H9 (cell line): ENCODE results near the gene LUZP2. TPM values are rescaled to one million over a fixed set of nuclear protein-coding genes. Genes with fewer than 3 reads are reported as not detected.
A peak's percentile ranks its signal among the peaks of the same experiment; 100 is the strongest.

ENCODE experiments used
- DNase-seq: peaks from one replicate; pipeline ENCODE4 v3.0.0-alpha.2; 2017
- H2AFZ ChIP-seq: one replicate; pipeline ENCODE4 v1.6.1; 2013; ENCODE audit warnings: mild to moderate bottlenecking, low read length, control low read depth, moderate library complexity
- H2AK5ac ChIP-seq: 2 replicates; pipeline ENCODE4 v1.6.1; 2013; ENCODE audit warnings: low read length, control low read depth, mixed read lengths; ENCODE audit not compliant: insufficient read length
- H2BK120ac ChIP-seq: one replicate; pipeline ENCODE4 v1.6.1; 2013; ENCODE audit warnings: low read depth, mild to moderate bottlenecking, low read length, control low read depth, inconsistent platforms; ENCODE audit not compliant: poor library complexity, severe bottlenecking
- H2BK12ac ChIP-seq: 2 replicates; pipeline ENCODE4 v1.6.1; 2013; ENCODE audit warnings: low read length, control low read depth, mixed read lengths, low read depth; ENCODE audit not compliant: insufficient read length
- H2BK15ac ChIP-seq: 2 replicates; pipeline ENCODE4 v1.6.1; 2013; ENCODE audit warnings: low read depth, low read length, control low read depth
- H2BK20ac ChIP-seq: one replicate; pipeline ENCODE4 v1.6.1; 2013; ENCODE audit warnings: low read depth, mild to moderate bottlenecking, low read length, control low read depth, inconsistent platforms; ENCODE audit not compliant: poor library complexity, severe bottlenecking
- H2BK5ac ChIP-seq: 2 replicates; pipeline ENCODE4 v1.6.1; 2013; ENCODE audit warnings: low read length, control low read depth, mixed read lengths; ENCODE audit not compliant: insufficient read length
- H3K14ac ChIP-seq: 2 replicates; pipeline ENCODE4 v1.6.1; 2013; ENCODE audit warnings: low read length, control low read depth; ENCODE audit not compliant: insufficient read depth
- H3K18ac ChIP-seq: 2 replicates; pipeline ENCODE4 v1.6.1; 2013; ENCODE audit warnings: low read depth, mild to moderate bottlenecking, mixed read lengths, low read length, control low read depth; ENCODE audit not compliant: insufficient read length
- H3K23ac ChIP-seq: 2 replicates; pipeline ENCODE4 v1.6.1; 2013; ENCODE audit warnings: low read length, control low read depth, mixed read lengths, low read depth; ENCODE audit not compliant: insufficient read length
- H3K23me2 ChIP-seq: 2 replicates; pipeline ENCODE4 v1.6.1; 2013; ENCODE audit warnings: low read depth, mild to moderate bottlenecking, mixed read lengths, low read length, control low read depth; ENCODE audit not compliant: insufficient read length, poor library complexity, severe bottlenecking
- H3K27ac ChIP-seq: 2 replicates; pipeline ENCODE4 v1.5.1; 2013; ENCODE audit warnings: low read length, control low read depth, mixed read lengths, low read depth; ENCODE audit not compliant: insufficient read length
- H3K27me3 ChIP-seq: 2 replicates; pipeline ENCODE4 v1.6.1; 2013; ENCODE audit warnings: low read length, control low read depth, inconsistent platforms; ENCODE audit not compliant: insufficient read depth
- H3K4ac ChIP-seq: 2 replicates; pipeline ENCODE4 v1.6.1; 2013; ENCODE audit warnings: low read depth, mild to moderate bottlenecking, control low read depth, inconsistent platforms, low read length, moderate library complexity
- H3K4me1 ChIP-seq: 2 replicates; pipeline ENCODE4 v1.6.1; 2013; ENCODE audit warnings: low read length, control low read depth, inconsistent platforms; ENCODE audit not compliant: insufficient read depth
- H3K4me2 ChIP-seq: 2 replicates; pipeline ENCODE4 v1.6.1; 2013; ENCODE audit warnings: low read length, control low read depth, mixed read lengths; ENCODE audit not compliant: insufficient read length, insufficient read depth
- H3K56ac ChIP-seq: 2 replicates; pipeline ENCODE4 v1.6.1; 2013; ENCODE audit warnings: low read depth, mild to moderate bottlenecking, mixed read lengths, low read length, control low read depth; ENCODE audit not compliant: insufficient read length
- H3K79me1 ChIP-seq: 2 replicates; pipeline ENCODE4 v1.6.1; 2013; ENCODE audit warnings: low read depth, mild to moderate bottlenecking, moderate library complexity, low read length, control low read depth, inconsistent platforms; ENCODE audit not compliant: insufficient read depth, poor library complexity, severe bottlenecking
- H3K79me2 ChIP-seq: 2 replicates; pipeline ENCODE4 v1.6.1; 2013; ENCODE audit warnings: low read length, control low read depth, inconsistent platforms; ENCODE audit not compliant: insufficient read depth
- H3K9ac ChIP-seq: 2 replicates; pipeline ENCODE4 v1.6.1; 2013; ENCODE audit warnings: low read length, control low read depth, mixed read lengths; ENCODE audit not compliant: insufficient read length; ENCODE audit errors: extremely low read depth
- H3K9me3 ChIP-seq: one replicate; pipeline ENCODE4 v1.6.1; 2013; ENCODE audit warnings: low read depth, low read length, inconsistent platforms; ENCODE audit not compliant: control insufficient read depth
- H3T11ph ChIP-seq: one replicate; pipeline ENCODE4 v1.6.1; 2013; ENCODE audit warnings: mild to moderate bottlenecking, low read length, control low read depth, inconsistent platforms
- H4K20me1 ChIP-seq: one replicate; pipeline ENCODE4 v1.6.1; 2013; ENCODE audit not compliant: control insufficient read depth, insufficient read length, insufficient read depth
- H4K5ac ChIP-seq: 2 replicates; pipeline ENCODE4 v1.6.1; 2013; ENCODE audit warnings: low read depth, mild to moderate bottlenecking, mixed read lengths, low read length, control low read depth; ENCODE audit not compliant: insufficient read length
- H4K8ac ChIP-seq: replicated peaks from 2 replicates; pipeline ENCODE4 v1.6.1; 2013; ENCODE audit warnings: low read length, control low read depth, mixed read lengths, low read depth; ENCODE audit not compliant: insufficient read length
- H4K91ac ChIP-seq: 2 replicates; pipeline ENCODE4 v1.6.1; 2013; ENCODE audit warnings: low read depth, mild to moderate bottlenecking, moderate library complexity, mixed read lengths, low read length, control low read depth; ENCODE audit not compliant: insufficient read length
- H3K27ac Mint-ChIP-seq, 3 experiments: 2 replicates in 2 of 3; 3 replicates in 1 of 3; pipeline ENCODE4 v1.8.0; 2020 to 2021; ENCODE audit warnings: mixed read lengths in 3 of 3, mild to moderate bottlenecking in 1 of 3, moderate library complexity in 1 of 3
- H3K27me3 Mint-ChIP-seq: 2 replicates; pipeline ENCODE4 v1.8.0; 2021; ENCODE audit warnings: low read depth, mild to moderate bottlenecking, moderate library complexity, mixed read lengths
- H3K36me3 Mint-ChIP-seq, 3 experiments: 2 replicates in 2 of 3; 3 replicates in 1 of 3; pipeline ENCODE4 v1.8.0; 2020 to 2021; ENCODE audit warnings: low read depth in 3 of 3, mixed read lengths in 3 of 3; ENCODE audit not compliant: insufficient read depth in 1 of 3
- H3K4me1 Mint-ChIP-seq, 2 experiments: 2 replicates each; pipeline ENCODE4 v1.8.0; 2020; ENCODE audit warnings: mixed read lengths in 2 of 2
- H3K4me3 Mint-ChIP-seq, 2 experiments: 2 replicates in 1 of 2; 3 replicates in 1 of 2; pipeline ENCODE4 v1.8.0; 2020 to 2021; ENCODE audit warnings: mild to moderate bottlenecking in 2 of 2, mixed read lengths in 2 of 2, moderate library complexity in 1 of 2
- H3K9me3 Mint-ChIP-seq, 2 experiments: 2 replicates in 1 of 2; 3 replicates in 1 of 2; pipeline ENCODE4 v1.8.0; 2020; ENCODE audit warnings: mild to moderate bottlenecking in 2 of 2, mixed read lengths in 2 of 2, moderate library complexity in 1 of 2
- WGBS: extraction: QIAGEN DNeasy Blood & Tissue Kit; methylation state at CpG from one replicate; pipeline ENCODE4 v1.1.7; 2013; ENCODE audit warnings: missing lambda C conversion rate, low lambda C conversion rate, mixed read lengths; ENCODE audit not compliant: insufficient read length; ENCODE audit errors: extremely low coverage; 5-methylcytosine and 5-hydroxymethylcytosine counted together
- total RNA-seq: library from RNA; stranded (reverse); gene quantifications from 2 replicates; pipeline ENCODE4 v1.2.1, GENCODE V29; 2021
- TF ChIP-seq, protein P1 (sequence below): fragments of 200-600 bp; sonication (generic); conservative IDR thresholded peaks from 3 replicates; pipeline ENCODE4 v1.8.0; 2021; ENCODE audit warnings: antibody characterized with exemption, mild to moderate bottlenecking

Gene LUZP2
- total RNA-seq, 1 experiment from 2014 or later = 25.4 TPM

DNA sequence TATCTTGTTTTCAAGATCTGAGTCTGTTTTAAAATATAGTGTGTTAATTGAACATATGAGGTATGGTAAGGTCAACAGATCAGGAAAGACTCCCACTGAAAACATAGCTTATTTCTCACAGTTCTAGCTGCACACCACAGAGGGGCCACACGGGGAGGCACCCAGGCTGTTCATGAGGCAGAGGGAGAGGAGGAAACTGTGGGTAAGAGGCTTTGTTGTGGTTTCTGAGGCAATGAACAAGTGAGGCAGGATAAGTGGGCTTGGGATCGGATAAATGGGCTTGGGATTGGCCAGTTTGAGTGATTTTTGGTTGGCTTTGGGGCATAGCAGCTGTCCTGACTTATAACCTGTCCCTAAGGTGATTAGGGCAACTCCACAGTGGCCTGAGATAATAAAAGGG, 242.1 kb downstream of the LUZP2 start:
- no peak overlapping the region for H3T11ph ChIP-seq
- H3K56ac ChIP-seq = no peak overlapping the region
- H3K79me1 ChIP-seq = no peaks in the 10 kb centered on the region
- H3K9ac ChIP-seq = no peak overlapping the region
- no peak overlapping the region for H3K4me2 ChIP-seq
- H3K79me2 ChIP-seq = no peaks in the 10 kb centered on the region
- H4K91ac ChIP-seq = no peak overlapping the region
- no peak overlapping the region for H3K27ac ChIP-seq
- TF ChIP-seq, protein P1, sequence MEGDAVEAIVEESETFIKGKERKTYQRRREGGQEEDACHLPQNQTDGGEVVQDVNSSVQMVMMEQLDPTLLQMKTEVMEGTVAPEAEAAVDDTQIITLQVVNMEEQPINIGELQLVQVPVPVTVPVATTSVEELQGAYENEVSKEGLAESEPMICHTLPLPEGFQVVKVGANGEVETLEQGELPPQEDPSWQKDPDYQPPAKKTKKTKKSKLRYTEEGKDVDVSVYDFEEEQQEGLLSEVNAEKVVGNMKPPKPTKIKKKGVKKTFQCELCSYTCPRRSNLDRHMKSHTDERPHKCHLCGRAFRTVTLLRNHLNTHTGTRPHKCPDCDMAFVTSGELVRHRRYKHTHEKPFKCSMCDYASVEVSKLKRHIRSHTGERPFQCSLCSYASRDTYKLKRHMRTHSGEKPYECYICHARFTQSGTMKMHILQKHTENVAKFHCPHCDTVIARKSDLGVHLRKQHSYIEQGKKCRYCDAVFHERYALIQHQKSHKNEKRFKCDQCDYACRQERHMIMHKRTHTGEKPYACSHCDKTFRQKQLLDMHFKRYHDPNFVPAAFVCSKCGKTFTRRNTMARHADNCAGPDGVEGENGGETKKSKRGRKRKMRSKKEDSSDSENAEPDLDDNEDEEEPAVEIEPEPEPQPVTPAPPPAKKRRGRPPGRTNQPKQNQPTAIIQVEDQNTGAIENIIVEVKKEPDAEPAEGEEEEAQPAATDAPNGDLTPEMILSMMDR = no peak
- no CpG with 5 or more reads among the region's 2 CpGs for WGBS
- no peak overlapping the region for H2AFZ ChIP-seq
- H4K5ac ChIP-seq = no peak overlapping the region
- no peaks in the 10 kb centered on the region; the same call in 1 of the 2 replicates for H3K4me1 ChIP-seq
- DNase-seq = no peak
- no peak overlapping the region for H2BK12ac ChIP-seq
- H4K8ac ChIP-seq = no peak overlapping the region
- no peak overlapping the region for H3K4me3 Mint-ChIP-seq
- H3K9me3 Mint-ChIP-seq = no peaks in the 10 kb centered on the region
- no peak overlapping the region for H2BK15ac ChIP-seq
- no peak overlapping the region for H3K18ac ChIP-seq
- no peak overlapping the region for H3K14ac ChIP-seq
- no peak overlapping the region for H3K23ac ChIP-seq
- no peaks in the 10 kb centered on the region for H4K20me1 ChIP-seq
- H2AK5ac ChIP-seq = no peak overlapping the region
- no peak overlapping the region for H2BK20ac ChIP-seq
- no peak overlapping the region for H2BK120ac ChIP-seq
- no peaks in the 10 kb centered on the region for H3K27me3 ChIP-seq
- H3K4me1 Mint-ChIP-seq = peaks cover 15 to 17% of the 10 kb centered on the region in 2 experiments
- peak overlapping the region; percentile 34 to 57 (median 52); a peak in 4 of 7 replicates for H3K27ac Mint-ChIP-seq
- no peaks in the 10 kb centered on the region for H3K9me3 ChIP-seq
- no peaks in the 10 kb centered on the region for H3K23me2 ChIP-seq
- H2BK5ac ChIP-seq = no peak overlapping the region
- no peaks in the 10 kb centered on the region for H3K27me3 Mint-ChIP-seq
- H3K4ac ChIP-seq = no peak overlapping the region
- H3K36me3 Mint-ChIP-seq = peaks cover 0 to 11% (median 0%) of the 10 kb centered on the region in 3 experiments; a peak in 1 of 7 replicates
